Thyroid gland (tissue), 4 donors: ENCODE results near the gene GPC6.

Experiments
- POLR2A ChIP-seq, 2 donors: fragments of 450-650 bp; IDR thresholded peaks; one replicate each; pipeline ENCODE4 v1.6.1; 2017; ENCODE audit warnings: antibody characterized with exemption in 2 of 2, mild to moderate bottlenecking in 2 of 2, moderate library complexity in 1 of 2
- TF ChIP-seq, protein P1 (sequence below), 6 experiments: fragments of 200-600 bp in 3 of 6; fragments of 450-650 bp in 3 of 6; sonication (generic) in 3 of 6; IDR thresholded peaks; one replicate each; pipeline ENCODE4 v1.5.1; 2016 to 2019; ENCODE audit warnings: antibody characterized with exemption in 6 of 6, mild to moderate bottlenecking in 2 of 6, inconsistent platforms in 1 of 6, moderate library complexity in 1 of 6

GRCh38 chr13:93386116-93386515 lies 159.5 kb downstream of the GPC6 start:
- TF ChIP-seq, protein P1, sequence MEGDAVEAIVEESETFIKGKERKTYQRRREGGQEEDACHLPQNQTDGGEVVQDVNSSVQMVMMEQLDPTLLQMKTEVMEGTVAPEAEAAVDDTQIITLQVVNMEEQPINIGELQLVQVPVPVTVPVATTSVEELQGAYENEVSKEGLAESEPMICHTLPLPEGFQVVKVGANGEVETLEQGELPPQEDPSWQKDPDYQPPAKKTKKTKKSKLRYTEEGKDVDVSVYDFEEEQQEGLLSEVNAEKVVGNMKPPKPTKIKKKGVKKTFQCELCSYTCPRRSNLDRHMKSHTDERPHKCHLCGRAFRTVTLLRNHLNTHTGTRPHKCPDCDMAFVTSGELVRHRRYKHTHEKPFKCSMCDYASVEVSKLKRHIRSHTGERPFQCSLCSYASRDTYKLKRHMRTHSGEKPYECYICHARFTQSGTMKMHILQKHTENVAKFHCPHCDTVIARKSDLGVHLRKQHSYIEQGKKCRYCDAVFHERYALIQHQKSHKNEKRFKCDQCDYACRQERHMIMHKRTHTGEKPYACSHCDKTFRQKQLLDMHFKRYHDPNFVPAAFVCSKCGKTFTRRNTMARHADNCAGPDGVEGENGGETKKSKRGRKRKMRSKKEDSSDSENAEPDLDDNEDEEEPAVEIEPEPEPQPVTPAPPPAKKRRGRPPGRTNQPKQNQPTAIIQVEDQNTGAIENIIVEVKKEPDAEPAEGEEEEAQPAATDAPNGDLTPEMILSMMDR (IDR thresholded peaks at IDR 0.05), result no peak
- no peak for TF ChIP-seq POLR2A (IDR thresholded peaks at IDR 0.05)
